K562 (cell line): ENCODE results near the gene PDK1. TPM values are rescaled to one million over a fixed set of nuclear protein-coding genes. Genes with fewer than 3 reads are reported as not detected.

Source experiments
- FOXP1 ChIP-seq: sonication (generic); formaldehyde crosslinking; IDR thresholded peaks from 2 replicates; pipeline ENCODE4 v1.8.0; 2022; ENCODE audit warnings: mild to moderate bottlenecking, missing genetic modification reagents
- GABPB2 ChIP-seq: fragments of 250-450 bp; sonication (Bioruptor Pico); conservative IDR thresholded peaks from 2 replicates; pipeline ENCODE4 v1.5.1; 2021; ENCODE audit warnings: mild to moderate bottlenecking
- IRF1 ChIP-seq: sonication (generic); formaldehyde crosslinking; IDR thresholded peaks from 2 replicates; pipeline ENCODE4 v1.8.0; 2022; ENCODE audit warnings: missing genetic modification reagents, mild to moderate bottlenecking, borderline replicate concordance
- MGA ChIP-seq: fragments of 450-650 bp; IDR thresholded peaks from 2 replicates; pipeline ENCODE4 v1.6.1; 2016; ENCODE audit warnings: mild to moderate bottlenecking, moderate library complexity
- NCOR1 ChIP-seq: fragments of 450-650 bp; IDR thresholded peaks from 2 replicates; pipeline ENCODE4 v1.6.1; 2016; ENCODE audit warnings: mild to moderate bottlenecking, moderate library complexity
- PHTF2 ChIP-seq: fragments of 250-450 bp; sonication (Bioruptor Pico); IDR thresholded peaks from 2 replicates; pipeline ENCODE4 v1.5.0; 2021; ENCODE audit warnings: mild to moderate bottlenecking
- RCOR1 ChIP-seq, 2 experiments: IDR thresholded peaks; 2 replicates each; pipeline ENCODE4 v1.6.1; 2012; ENCODE audit warnings: low read depth in 2 of 2, low read length in 2 of 2, borderline replicate concordance in 1 of 2, improper control_type of control experiment in 1 of 2
- RFX1 ChIP-seq: fragments of 450-650 bp; IDR thresholded peaks from 2 replicates; pipeline ENCODE4 v1.6.1; 2016; ENCODE audit warnings: mild to moderate bottlenecking, moderate library complexity
- RFX5 ChIP-seq: IDR thresholded peaks from 2 replicates; pipeline ENCODE4 v1.6.1; 2011; ENCODE audit warnings: low read depth, mild to moderate bottlenecking, improper control_type of control experiment, low read length
- RNF2 ChIP-seq: sonication (generic); IDR thresholded peaks from 2 replicates; pipeline ENCODE4 v1.6.1; 2016
- SMAD4 ChIP-seq: fragments of 250-450 bp; sonication (Bioruptor Pico); conservative IDR thresholded peaks from 2 replicates; pipeline ENCODE4 v1.8.0; 2021; ENCODE audit warnings: inconsistent platforms, mild to moderate bottlenecking, moderate library complexity
- TCF7 ChIP-seq: sonication (generic); IDR thresholded peaks from 2 replicates; pipeline ENCODE4 v1.6.1; 2016; ENCODE audit warnings: antibody characterized with exemption, borderline replicate concordance
- TRIM24 ChIP-seq, 2 experiments: fragments of 450-650 bp; IDR thresholded peaks; 2 replicates each; pipeline ENCODE4 v1.6.1; 2016
- ZNF174 ChIP-seq: fragments of 250-450 bp; sonication (Bioruptor Pico); IDR thresholded peaks from 2 replicates; pipeline ENCODE4 v1.4.0; 2020; ENCODE audit warnings: mild to moderate bottlenecking
- ZNF175 ChIP-seq: fragments of 200-800 bp; sonication (Bioruptor generic); IDR thresholded peaks from 2 replicates; pipeline ENCODE4 v1.6.1; 2016; ENCODE audit warnings: low read depth, mild to moderate bottlenecking, missing genetic modification characterization, missing compliant biosample characterization
- ZNF347 ChIP-seq: fragments of 450-650 bp; formaldehyde crosslinking; IDR thresholded peaks from 2 replicates; pipeline ENCODE4 v1.4.0; 2020; ENCODE audit warnings: low read depth, mild to moderate bottlenecking, moderate library complexity
- ZNF41 ChIP-seq: fragments of 250-450 bp; sonication (Bioruptor Pico); conservative IDR thresholded peaks from 2 replicates; pipeline ENCODE4 v1.4.0; 2020; ENCODE audit warnings: mild to moderate bottlenecking
- ZNF644 ChIP-seq: fragments of 200-800 bp; sonication (Bioruptor generic); IDR thresholded peaks from 2 replicates; pipeline ENCODE4 v1.6.1; 2016; ENCODE audit warnings: low read depth, missing genetic modification characterization, missing compliant biosample characterization
- ZNF717 ChIP-seq: fragments of 250-450 bp; sonication (Bioruptor Pico); IDR thresholded peaks from 2 replicates; pipeline ENCODE4 v1.5.0; 2021
- polyA plus RNA-seq, 8 experiments: library from polyadenylated mRNA; depleted of rRNA in 4 of 8; stranded (reverse) in 5 of 8; unstranded in 3 of 8; fragments of >200 nt; fragmentation: Nextera tagmentation in 2 of 8; fragmentation: Illumina TruSeq in 1 of 8; extraction: Ambion mirVana in 2 of 8; extraction: Trizol in 1 of 8; gene quantifications; 2 replicates each; pipeline versions ENCODE4 v1.2.1 to v1.2.3, GENCODE V29; 2011 to 2014; ENCODE audit warnings: inconsistent platforms in 1 of 8, missing spikeins in 1 of 8
- total RNA-seq, 7 experiments: library from RNA; depleted of rRNA in 6 of 7; stranded (reverse); fragments of >200 nt in 6 of 7; fragmentation: Illumina TruSeq in 2 of 7; extraction: Trizol in 2 of 7; gene quantifications; 2 replicates each; pipeline versions ENCODE4 v1.2.1 to v1.2.3, GENCODE V29; 2011 to 2021; ENCODE audit warnings: low replicate concordance in 1 of 7

The PDK1 gene
- total and polyA plus RNA-seq, 9 of the 15 experiments (the other 6 are each of a cell fraction or from before 2014, with no cell fraction given): 3.5 to 176 (median 13.9) TPM

GRCh38 chr2:172600557-172601008, 44.7 kb downstream of the PDK1 start (continued):
- TF ChIP-seq SMAD4 (CRISPR knock-in tag): peak; percentile 96
- 0 out of 2 replicates have a peak, but pooled peaks have one; percentile 45 for TF ChIP-seq ZNF175 (CRISPR knock-in tag)
- no peak for TF ChIP-seq ZNF41 (CRISPR knock-in tag)
- no peak for TF ChIP-seq ZNF347 (CRISPR knock-in tag)
- no peak for TF ChIP-seq RFX5
- 0 out of 2 replicates have a peak, but pooled peaks have one; percentile 56 for TF ChIP-seq ZNF644 (tag)
- TF ChIP-seq IRF1 (CRISPR knock-in tag): no peak
- no peak for TF ChIP-seq FOXP1 (CRISPR knock-in tag)
- TF ChIP-seq RFX1: no peak
- no peak for TF ChIP-seq MGA
- TF ChIP-seq TCF7: no peak
- TF ChIP-seq GABPB2: no peak
- peak; percentile 98 for TF ChIP-seq NCOR1
- no peak for TF ChIP-seq ZNF174 (CRISPR knock-in tag)
- TF ChIP-seq PHTF2 (CRISPR knock-in tag): no peak
- TF ChIP-seq RNF2: peak; percentile 75; the same call in 1 of the 2 replicates
- TF ChIP-seq RCOR1 (IDR thresholded peaks at IDR 0.05; ENCODE audit: borderline replicate concordance in 1 of 2, low read depth in 2 of 2, low read length in 2 of 2): peak; percentile 67 to 85; a peak in 3 of 4 replicates
- TF ChIP-seq ZNF717 (CRISPR knock-in tag): no peak
- TF ChIP-seq TRIM24 (IDR thresholded peaks at IDR 0.05): peak; percentile 98
